HUES48 (cell line): Measurements from ENCODE around the gene BEAN1.

Experiments
- H3K27ac ChIP-seq: one replicate; pipeline ENCODE4 v1.7.0; 2013; ENCODE audit warnings: low read depth, low read length, inconsistent platforms
- H3K27me3 ChIP-seq: 2 replicates; pipeline ENCODE4 v1.6.1; 2013; ENCODE audit warnings: mild to moderate bottlenecking, low read length; ENCODE audit not compliant: control insufficient read depth, insufficient read depth
- H3K36me3 ChIP-seq: 2 replicates; pipeline ENCODE4 v1.6.1; 2013; ENCODE audit warnings: low read length; ENCODE audit not compliant: control insufficient read depth, insufficient read depth
- H3K4me1 ChIP-seq: 2 replicates; pipeline ENCODE4 v1.6.1; 2013; ENCODE audit warnings: mild to moderate bottlenecking, low read length; ENCODE audit not compliant: control insufficient read depth, insufficient read depth
- H3K4me3 ChIP-seq: 2 replicates; pipeline ENCODE4 v1.5.1; 2013; ENCODE audit warnings: mild to moderate bottlenecking, low read depth, low read length
- H3K9ac ChIP-seq: 2 replicates; pipeline ENCODE4 v1.6.1; 2013; ENCODE audit warnings: mild to moderate bottlenecking, low read depth, low read length, moderate library complexity
- H3K9me3 ChIP-seq: 2 replicates; pipeline ENCODE4 v1.6.1; 2013; ENCODE audit warnings: low read length; ENCODE audit not compliant: control insufficient read depth, insufficient read depth

Gene BEAN1

GRCh38 chr16:66471716-66472393, 44.8 kb downstream of the BEAN1 start:
- Histone ChIP-seq H3K4me1 (no peaks in the 10 kb centered on the region), H3K4me3 (no peak overlapping the region), H3K36me3 (no peaks in the 10 kb centered on the region), H3K27me3 (peaks cover 3% of the 10 kb centered on the region; the same call in 1 of the 2 replicates), H3K9me3 (no peaks in the 10 kb centered on the region), H3K9ac (no peak overlapping the region), H3K27ac (no peak overlapping the region)

DNA sequence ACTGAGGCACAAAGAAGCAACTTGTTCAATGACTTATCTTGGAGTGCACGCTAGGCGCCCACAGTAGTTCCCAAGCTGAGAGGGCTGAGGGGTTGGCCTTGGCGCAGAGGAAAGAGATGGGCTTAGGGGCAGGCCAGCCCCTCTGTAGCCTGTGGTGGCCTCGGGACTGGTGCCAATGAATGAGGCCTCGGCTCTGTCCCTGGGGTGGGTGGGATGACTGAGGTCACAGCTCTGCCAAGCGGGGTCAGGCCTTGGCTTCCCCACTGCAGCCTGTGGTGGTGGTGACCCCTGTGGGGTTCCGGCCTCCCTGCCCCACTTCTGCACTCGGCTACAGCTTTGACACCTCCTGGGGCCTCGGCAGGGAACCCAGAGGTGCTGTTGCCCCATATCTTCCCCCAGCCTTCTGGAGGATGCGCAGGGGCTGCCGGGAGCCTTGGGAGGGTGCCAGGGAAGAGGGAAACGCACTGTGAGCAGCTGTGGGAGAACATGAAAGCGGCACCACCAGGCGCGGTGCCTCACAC, 46.0 kb downstream of the BEAN1 start:
- Histone ChIP-seq H3K4me3 (no peak overlapping the region), H3K36me3 (no peaks in the 10 kb centered on the region), H3K27ac (no peak overlapping the region), H3K9me3 (no peaks in the 10 kb centered on the region), H3K9ac (no peak overlapping the region), H3K4me1 (no peaks in the 10 kb centered on the region), H3K27me3 (peaks cover 3% of the 10 kb centered on the region; the same call in 1 of the 2 replicates)

GRCh38 chr16:66473654-66474519, 46.8 kb downstream of the BEAN1 start:
- peaks cover 3% of the 10 kb centered on the region; the same call in 1 of the 2 replicates for H3K27me3 ChIP-seq
- H3K9ac ChIP-seq, result no peak overlapping the region
- no peaks in the 10 kb centered on the region for H3K9me3 ChIP-seq
- H3K4me1 ChIP-seq, result no peaks in the 10 kb centered on the region
- H3K4me3 ChIP-seq, result no peak overlapping the region
- H3K27ac ChIP-seq, result no peak overlapping the region
- no peaks in the 10 kb centered on the region for H3K36me3 ChIP-seq

GRCh38 chr16:66474750-66475199, 47.7 kb downstream of the BEAN1 start:
- Histone ChIP-seq H3K9ac (no peak overlapping the region), H3K4me3 (no peak overlapping the region), H3K4me1 (no peaks in the 10 kb centered on the region), H3K9me3 (no peaks in the 10 kb centered on the region), H3K27ac (no peak overlapping the region), H3K27me3 (peaks cover 3% of the 10 kb centered on the region; the same call in 1 of the 2 replicates), H3K36me3 (no peaks in the 10 kb centered on the region)

GRCh38 chr16:66475232-66475631, 48.1 kb downstream of the BEAN1 start:
- Histone ChIP-seq H3K4me3 (no peak overlapping the region), H3K9me3 (no peaks in the 10 kb centered on the region), H3K4me1 (no peaks in the 10 kb centered on the region), H3K27ac (no peak overlapping the region), H3K27me3 (peaks cover 3% of the 10 kb centered on the region; the same call in 1 of the 2 replicates), H3K36me3 (no peaks in the 10 kb centered on the region), H3K9ac (no peak overlapping the region)

DNA sequence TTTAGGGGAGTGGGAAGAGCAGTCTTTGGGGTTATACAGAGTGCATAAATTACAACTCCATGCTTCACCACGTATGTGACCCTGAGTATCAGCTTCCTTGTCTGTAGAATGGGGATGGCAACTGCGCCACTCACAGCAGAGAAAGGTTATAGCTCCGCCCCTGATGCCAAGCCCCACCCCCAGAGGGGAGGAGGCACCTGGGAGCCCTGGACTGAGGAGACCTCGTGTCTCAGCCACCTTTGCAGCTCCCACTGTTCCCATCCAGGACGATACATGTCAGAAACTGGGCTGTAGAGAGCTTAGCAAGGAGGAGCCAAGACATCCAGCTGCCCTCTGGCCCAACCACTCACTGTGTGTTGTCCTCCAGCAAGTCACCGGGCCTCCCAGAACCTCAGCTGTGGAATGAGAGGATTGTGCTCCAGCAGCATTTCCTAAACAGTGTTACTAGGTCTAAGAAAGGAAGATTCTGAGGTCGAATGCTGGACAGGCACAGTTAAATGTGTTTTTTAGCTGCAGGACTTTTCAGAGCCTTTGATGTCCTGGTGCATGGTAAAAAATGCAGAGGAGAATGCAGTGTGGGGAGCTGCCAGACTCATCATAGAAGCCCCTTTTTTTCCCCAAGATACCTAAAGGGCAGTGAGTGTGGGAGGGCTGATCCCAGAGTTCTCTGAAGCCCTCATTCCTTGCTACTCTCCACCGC, 49.4 kb downstream of the BEAN1 start:
- H3K4me3 ChIP-seq, result no peak overlapping the region
- no peaks in the 10 kb centered on the region for H3K9me3 ChIP-seq
- H3K36me3 ChIP-seq, result no peaks in the 10 kb centered on the region
- no peaks in the 10 kb centered on the region for H3K4me1 ChIP-seq
- no peak overlapping the region for H3K27ac ChIP-seq
- peaks cover 3% of the 10 kb centered on the region; the same call in 1 of the 2 replicates for H3K27me3 ChIP-seq
- no peak overlapping the region for H3K9ac ChIP-seq

- Histone ChIP-seq H3K27me3 (peaks cover 3% of the 10 kb centered on the region; the same call in 1 of the 2 replicates), H3K9ac (no peak overlapping the region), H3K36me3 (no peaks in the 10 kb centered on the region), H3K4me3 (no peak overlapping the region), H3K9me3 (no peaks in the 10 kb centered on the region), H3K4me1 (no peaks in the 10 kb centered on the region), H3K27ac (no peak overlapping the region)
Measured at GRCh38 chr16:66477028-66477515, 50.0 kb downstream of the BEAN1 start.

DNA sequence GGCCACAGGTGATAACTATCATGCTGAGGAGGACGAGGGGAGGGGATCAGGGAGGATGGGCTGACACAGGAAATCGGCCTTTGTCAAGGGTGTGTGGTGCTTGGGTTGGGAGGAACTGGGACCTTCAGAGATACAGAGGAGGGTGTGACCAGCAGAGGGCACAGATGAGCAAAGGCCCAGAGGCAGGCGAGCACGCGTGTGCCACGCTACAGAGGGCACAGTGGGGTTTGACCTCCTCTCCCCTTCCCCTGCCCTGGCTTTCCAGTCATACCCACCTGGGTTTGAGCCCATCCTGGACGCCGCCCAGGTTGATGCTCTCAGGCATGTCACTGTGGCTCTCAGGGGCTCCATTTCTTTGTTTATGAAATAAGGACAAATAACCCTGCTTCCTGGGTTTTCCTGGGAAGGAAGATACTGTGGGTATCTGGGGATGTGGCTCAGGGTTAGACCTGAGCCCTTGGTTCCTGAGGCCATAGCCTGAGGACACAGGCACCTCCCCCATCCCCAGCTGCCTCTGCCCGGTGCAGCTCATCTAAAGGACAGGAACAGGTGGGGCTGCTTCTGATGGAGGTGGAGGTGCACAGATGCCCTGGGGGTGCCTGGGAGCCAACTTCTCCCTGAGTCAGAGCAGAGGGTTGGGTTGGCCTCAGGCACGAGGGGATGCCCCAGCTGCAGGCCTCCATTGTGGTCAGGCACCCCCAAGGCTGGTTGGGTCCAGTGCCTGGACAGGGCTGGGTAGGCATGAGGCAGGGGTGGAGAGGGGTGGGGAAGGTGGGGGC, 51.8 kb downstream of the BEAN1 start:
- Histone ChIP-seq H3K27ac (no peak overlapping the region), H3K27me3 (peaks cover 3% of the 10 kb centered on the region; the same call in 1 of the 2 replicates), H3K36me3 (no peaks in the 10 kb centered on the region), H3K9me3 (no peaks in the 10 kb centered on the region), H3K4me3 (no peak overlapping the region), H3K9ac (no peak overlapping the region), H3K4me1 (0 out of 2 replicates have a peak, but pooled peaks cover 1% of the 10 kb centered on the region)

DNA sequence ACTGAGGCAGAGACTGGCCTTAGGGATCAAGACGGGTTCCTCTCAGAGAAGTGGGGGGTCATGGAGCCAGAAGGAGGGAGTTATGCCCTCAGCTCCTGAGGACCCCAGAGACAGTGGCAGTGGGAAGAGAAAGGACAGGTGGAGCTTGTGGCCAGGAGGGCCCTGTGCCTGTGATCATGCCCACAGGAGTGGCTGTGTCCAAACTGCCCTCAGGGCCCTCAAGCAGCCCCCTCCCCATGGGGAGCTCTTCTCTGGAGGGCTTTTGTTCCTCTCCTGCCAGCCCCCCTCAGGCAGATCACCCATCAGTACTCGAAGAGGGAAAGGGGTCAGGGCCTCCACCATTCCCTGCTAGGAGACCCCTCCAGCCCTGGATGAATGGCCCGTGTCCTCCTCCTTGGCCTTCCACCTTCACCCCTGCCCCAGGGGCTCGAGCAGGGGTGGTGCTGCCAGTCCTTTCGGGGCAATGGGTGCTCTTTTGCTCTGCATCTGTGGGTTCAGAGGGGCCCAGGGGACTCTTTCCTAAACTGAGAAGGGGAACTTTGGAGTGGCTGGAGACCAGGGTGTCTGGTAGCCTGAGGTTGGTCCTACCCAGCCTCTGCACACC, 52.7 kb downstream of the BEAN1 start:
- 0 out of 2 replicates have a peak, but pooled peaks cover 2% of the 10 kb centered on the region for H3K4me1 ChIP-seq
- no peaks in the 10 kb centered on the region for H3K9me3 ChIP-seq
- no peaks in the 10 kb centered on the region for H3K36me3 ChIP-seq
- no peak overlapping the region for H3K27ac ChIP-seq
- no peak overlapping the region for H3K9ac ChIP-seq
- peaks cover 2% of the 10 kb centered on the region; the same call in 1 of the 2 replicates for H3K27me3 ChIP-seq
- H3K4me3 ChIP-seq, result no peak overlapping the region
